Measurements from ENCODE around the gene NDUFB5.

- TF ChIP-seq ZNF24 (tag by site-specific recombination; IDR thresholded peaks at IDR 0.05), result no peak
- TF ChIP-seq, protein P1, sequence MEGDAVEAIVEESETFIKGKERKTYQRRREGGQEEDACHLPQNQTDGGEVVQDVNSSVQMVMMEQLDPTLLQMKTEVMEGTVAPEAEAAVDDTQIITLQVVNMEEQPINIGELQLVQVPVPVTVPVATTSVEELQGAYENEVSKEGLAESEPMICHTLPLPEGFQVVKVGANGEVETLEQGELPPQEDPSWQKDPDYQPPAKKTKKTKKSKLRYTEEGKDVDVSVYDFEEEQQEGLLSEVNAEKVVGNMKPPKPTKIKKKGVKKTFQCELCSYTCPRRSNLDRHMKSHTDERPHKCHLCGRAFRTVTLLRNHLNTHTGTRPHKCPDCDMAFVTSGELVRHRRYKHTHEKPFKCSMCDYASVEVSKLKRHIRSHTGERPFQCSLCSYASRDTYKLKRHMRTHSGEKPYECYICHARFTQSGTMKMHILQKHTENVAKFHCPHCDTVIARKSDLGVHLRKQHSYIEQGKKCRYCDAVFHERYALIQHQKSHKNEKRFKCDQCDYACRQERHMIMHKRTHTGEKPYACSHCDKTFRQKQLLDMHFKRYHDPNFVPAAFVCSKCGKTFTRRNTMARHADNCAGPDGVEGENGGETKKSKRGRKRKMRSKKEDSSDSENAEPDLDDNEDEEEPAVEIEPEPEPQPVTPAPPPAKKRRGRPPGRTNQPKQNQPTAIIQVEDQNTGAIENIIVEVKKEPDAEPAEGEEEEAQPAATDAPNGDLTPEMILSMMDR (tag by site-specific recombination; IDR thresholded peaks at IDR 0.05), result peak; percentile 80
- TF ChIP-seq ZNF596 (tag by site-specific recombination; IDR thresholded peaks at IDR 0.05), result no peak
- TF ChIP-seq ZNF558 (tag by site-specific recombination; IDR thresholded peaks at IDR 0.05), result no peak
- TF ChIP-seq ZNF473 (tag by site-specific recombination; IDR thresholded peaks at IDR 0.05), result no peak
- TF ChIP-seq ZNF341 (tag by site-specific recombination; IDR thresholded peaks at IDR 0.05; ENCODE audit: low read depth), result peak; percentile 75
Measured at GRCh38 chr3:179653096-179653797, 48.7 kb downstream of the NDUFB5 start.

All from HEK293 (cell line).